Activated T-cell treated with anti-CD3 and anti-CD28 coated beads, Interleukin-2, amount 50 U/mL, for 1 hour (primary cell): ENCODE data around the gene PPM1M.

ENCODE experiments used
- DNase-seq: peaks from one replicate; pipeline ENCODE4 v3.0.0-alpha.2; 2020

The PPM1M gene

GRCh38 chr3:52245322-52246263 lies at the start of gene PPM1M:
Gene PPM1M (plus strand): TSS chr3:52245759. CDS start chr3:52245825, 66 bp downstream.
- peak; percentile 72 for DNase-seq

GRCh38 chr3:52195823-52196331 lies 49.7 kb upstream of the PPM1M start:
- no peak for DNase-seq

GRCh38 chr3:52196977-52197376 lies 48.6 kb upstream of the PPM1M start:
- DNase-seq, result no peak

GRCh38 chr3:52197499-52197841 lies 48.1 kb upstream of the PPM1M start:
- DNase-seq, result no peak

- peak; percentile 97 for DNase-seq
Observed at GRCh38 chr3:52197842-52198625, 47.5 kb upstream of the PPM1M start, which contains the start of gene ALAS1. Gene ALAS1 (plus strand): TSS chr3:52198160. CDS start chr3:52199242, 1,082 bp downstream.

- DNase-seq, result no peak
Observed at GRCh38 chr3:52198643-52199608, 46.6 kb upstream of the PPM1M start.

- DNase-seq, result no peak
Observed at GRCh38 chr3:52200981-52201679, 44.4 kb upstream of the PPM1M start.

- no peak for DNase-seq
Observed at GRCh38 chr3:52202384-52203077, 43.0 kb upstream of the PPM1M start.

- DNase-seq, result no peak
Observed at GRCh38 chr3:52203701-52204100, 41.9 kb upstream of the PPM1M start.

GRCh38 chr3:52204337-52205073 lies 41.1 kb upstream of the PPM1M start:
- no peak for DNase-seq

GRCh38 chr3:52205727-52206372 lies 39.7 kb upstream of the PPM1M start:
- no peak for DNase-seq

- no peak for DNase-seq
Observed at GRCh38 chr3:52208556-52208955, 37.0 kb upstream of the PPM1M start.

GRCh38 chr3:52210037-52210436 lies 35.5 kb upstream of the PPM1M start:
- no peak for DNase-seq

- no peak for DNase-seq
Observed at GRCh38 chr3:52210550-52211046, 35.0 kb upstream of the PPM1M start.

- DNase-seq, result no peak
Observed at GRCh38 chr3:52211268-52211891, 34.2 kb upstream of the PPM1M start.

GRCh38 chr3:52213005-52213404 lies 32.6 kb upstream of the PPM1M start:
- DNase-seq, result no peak

GRCh38 chr3:52213901-52214300 lies 31.7 kb upstream of the PPM1M start:
- no peak for DNase-seq

GRCh38 chr3:52215351-52215750 lies 30.2 kb upstream of the PPM1M start:
- no peak for DNase-seq
